ENCODE measurements around the gene TMEM190. TPM values are rescaled to one million over a fixed set of nuclear protein-coding genes. Genes with fewer than 3 reads are reported as not detected.
A peak's percentile ranks its signal among the peaks of the same experiment; 100 is the strongest.

TMEM190 gene
- total and polyA plus RNA-seq, 10 of the 15 experiments (the other 5 are each of a cell fraction or from before 2014, with no cell fraction given), result not detected

DNA sequence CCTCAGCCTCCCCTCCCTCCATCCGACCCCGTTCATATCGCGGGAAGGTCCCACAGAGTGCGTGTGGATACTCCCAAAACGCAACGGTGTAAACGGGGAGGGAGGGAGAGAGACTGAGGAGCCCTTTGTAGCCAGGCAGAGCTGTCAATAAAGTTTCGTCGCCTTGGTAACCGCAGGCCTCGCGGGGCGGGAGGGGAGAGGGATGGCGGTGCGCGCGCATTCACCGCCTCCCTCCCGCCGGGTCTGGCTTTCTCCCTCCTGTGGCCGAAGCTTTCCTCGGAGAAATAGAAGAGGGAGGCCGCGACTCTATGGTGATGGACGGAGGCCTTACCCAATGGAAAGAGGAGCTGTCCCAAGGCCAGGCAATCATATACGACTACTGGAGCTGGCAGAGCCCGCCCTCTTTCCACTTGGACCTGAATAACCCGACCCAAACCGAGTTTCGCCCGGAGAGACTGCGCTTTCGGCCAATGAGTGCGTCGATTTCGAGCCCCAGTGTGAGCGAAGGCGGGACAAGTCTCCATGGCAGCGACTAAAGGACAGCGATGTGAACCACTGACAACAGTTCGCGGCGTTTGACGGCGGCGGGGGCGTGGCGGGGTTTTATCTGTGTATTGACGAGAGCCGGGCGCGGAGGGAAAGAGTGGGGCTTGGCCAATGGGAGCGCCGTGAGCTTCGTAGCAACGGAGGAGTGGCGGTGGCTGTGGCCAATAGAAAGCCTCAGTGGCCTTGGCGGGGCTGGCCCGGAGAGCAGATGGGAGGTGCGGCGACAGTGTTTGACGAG, 37.3 kb upstream of the TMEM190 start, which contains the start of gene KMT5C (continued):
- TF ChIP-seq, protein P1, sequence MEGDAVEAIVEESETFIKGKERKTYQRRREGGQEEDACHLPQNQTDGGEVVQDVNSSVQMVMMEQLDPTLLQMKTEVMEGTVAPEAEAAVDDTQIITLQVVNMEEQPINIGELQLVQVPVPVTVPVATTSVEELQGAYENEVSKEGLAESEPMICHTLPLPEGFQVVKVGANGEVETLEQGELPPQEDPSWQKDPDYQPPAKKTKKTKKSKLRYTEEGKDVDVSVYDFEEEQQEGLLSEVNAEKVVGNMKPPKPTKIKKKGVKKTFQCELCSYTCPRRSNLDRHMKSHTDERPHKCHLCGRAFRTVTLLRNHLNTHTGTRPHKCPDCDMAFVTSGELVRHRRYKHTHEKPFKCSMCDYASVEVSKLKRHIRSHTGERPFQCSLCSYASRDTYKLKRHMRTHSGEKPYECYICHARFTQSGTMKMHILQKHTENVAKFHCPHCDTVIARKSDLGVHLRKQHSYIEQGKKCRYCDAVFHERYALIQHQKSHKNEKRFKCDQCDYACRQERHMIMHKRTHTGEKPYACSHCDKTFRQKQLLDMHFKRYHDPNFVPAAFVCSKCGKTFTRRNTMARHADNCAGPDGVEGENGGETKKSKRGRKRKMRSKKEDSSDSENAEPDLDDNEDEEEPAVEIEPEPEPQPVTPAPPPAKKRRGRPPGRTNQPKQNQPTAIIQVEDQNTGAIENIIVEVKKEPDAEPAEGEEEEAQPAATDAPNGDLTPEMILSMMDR (IDR thresholded peaks at IDR 0.05 in 2 of 3, conservative IDR thresholded peaks at IDR 0.05 in 1 of 3; ENCODE audit: control insufficient read depth in 2 of 3, extremely low read depth in 1 of 3, insufficient read depth in 1 of 3, low read depth in 3 of 3, low read length in 3 of 3), result peak; percentile 11 to 19 (median 14); a peak in 3 of 6 replicates
- TF ChIP-seq POLR2A (IDR thresholded peaks at IDR 0.05; ENCODE audit: low read depth, low read length) (0 out of 2 replicates have a peak, but pooled peaks have one; percentile 13), CBX5 (IDR thresholded peaks at IDR 0.05; ENCODE audit: low read depth) (no peak), ZNF207 (IDR thresholded peaks at IDR 0.05; ENCODE audit: borderline replicate concordance) (0 out of 2 replicates have a peak, but pooled peaks have one; percentile 52), SIN3A (IDR thresholded peaks at IDR 0.05; ENCODE audit: low read depth, low read length) (peak; percentile 53; the same call in 1 of the 2 replicates), KLF5 (IDR thresholded peaks at IDR 0.05; ENCODE audit: partially characterized antibody) (peak; percentile 96)

DNA sequence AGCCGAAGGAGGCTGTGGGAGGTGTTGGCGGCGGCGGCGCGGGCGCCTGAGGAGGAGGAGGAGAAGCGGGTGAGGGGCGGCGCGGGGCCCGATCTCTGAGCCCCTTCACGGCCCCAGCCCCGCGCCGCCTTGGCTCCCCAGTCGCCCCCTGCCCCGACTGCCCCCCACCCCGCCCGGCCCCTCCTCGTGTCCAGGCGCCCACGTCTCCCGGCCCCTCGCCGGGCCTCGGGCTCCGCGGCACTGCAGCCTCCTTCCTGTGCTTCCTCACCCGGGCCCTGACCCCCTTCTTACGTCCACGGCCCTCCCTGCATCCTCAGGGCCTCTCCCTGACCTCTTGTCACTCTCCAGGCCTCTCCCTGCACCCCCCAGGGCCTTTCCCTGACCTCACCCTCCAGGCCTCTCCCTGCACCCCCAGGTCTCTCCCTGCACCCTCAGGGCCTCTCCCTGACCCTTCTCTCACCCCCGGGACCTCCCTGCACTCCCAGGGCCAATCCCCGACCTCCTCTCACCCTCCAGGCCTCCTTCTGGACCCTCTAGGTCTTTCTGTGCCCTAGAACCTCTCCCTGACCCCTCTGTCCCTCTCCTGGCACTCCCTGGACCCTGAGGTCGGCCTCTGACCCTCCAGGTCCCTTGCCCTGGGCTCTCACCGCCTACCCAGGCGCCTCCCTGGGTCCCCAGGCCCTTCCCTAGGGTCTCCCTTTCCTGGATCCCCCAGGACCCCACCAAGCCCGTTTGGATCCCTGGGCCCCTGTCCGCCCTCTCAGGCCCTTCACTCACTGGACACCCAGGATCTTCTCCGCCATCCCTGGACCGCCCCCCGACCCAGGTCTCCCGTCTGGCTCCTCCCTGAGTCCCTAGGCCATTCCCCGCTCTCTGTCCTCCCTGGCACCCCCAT, 36.5 kb upstream of the TMEM190 start:
- in situ Hi-C loops (cut with MboI), result no loop called here
- TF ChIP-seq HDAC6 (IDR thresholded peaks at IDR 0.05; ENCODE audit: unreplicated experiment) (no peak), HDAC2 (IDR thresholded peaks at IDR 0.05) (no peak), CBFB (IDR thresholded peaks at IDR 0.05; ENCODE audit: low read depth) (no peak), ETV6 (conservative IDR thresholded peaks at IDR 0.05 in 1 of 2, IDR thresholded peaks at IDR 0.05 in 1 of 2; ENCODE audit: borderline replicate concordance in 1 of 2, low read depth in 1 of 2) (no peak), JUND (IDR thresholded peaks at IDR 0.05; ENCODE audit: low read depth, low read length) (0 out of 2 replicates have a peak, but pooled peaks have one; percentile 16), POLR2A (IDR thresholded peaks at IDR 0.05; ENCODE audit: low read depth, low read length) (peak; percentile 75), NR2C1 (IDR thresholded peaks at IDR 0.05) (no peak), FOXM1 (IDR thresholded peaks at IDR 0.05; ENCODE audit: low read depth, low read length) (no peak), NR2F1 (conservative IDR thresholded peaks at IDR 0.05) (peak; percentile 74), BACH1 (IDR thresholded peaks at IDR 0.05; ENCODE audit: borderline replicate concordance) (peak; percentile 42; the same call in 1 of the 2 replicates)
- TF ChIP-seq, protein P2, sequence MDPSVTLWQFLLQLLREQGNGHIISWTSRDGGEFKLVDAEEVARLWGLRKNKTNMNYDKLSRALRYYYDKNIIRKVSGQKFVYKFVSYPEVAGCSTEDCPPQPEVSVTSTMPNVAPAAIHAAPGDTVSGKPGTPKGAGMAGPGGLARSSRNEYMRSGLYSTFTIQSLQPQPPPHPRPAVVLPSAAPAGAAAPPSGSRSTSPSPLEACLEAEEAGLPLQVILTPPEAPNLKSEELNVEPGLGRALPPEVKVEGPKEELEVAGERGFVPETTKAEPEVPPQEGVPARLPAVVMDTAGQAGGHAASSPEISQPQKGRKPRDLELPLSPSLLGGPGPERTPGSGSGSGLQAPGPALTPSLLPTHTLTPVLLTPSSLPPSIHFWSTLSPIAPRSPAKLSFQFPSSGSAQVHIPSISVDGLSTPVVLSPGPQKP (IDR thresholded peaks at IDR 0.05; ENCODE audit: low read depth, low read length), result no peak
- H3K9me3 ChIP-seq (replicated peaks; ENCODE audit: control insufficient read depth, insufficient read depth, low read length), result no peaks in the 10 kb centered on the region
- FAIRE-seq, result no peak
- ATAC-seq, result peak; percentile 3
- peaks cover 7% of the 10 kb centered on the region for H3K79me2 ChIP-seq (ENCODE audit: control insufficient read depth, insufficient read depth, low read length)
- CTCF ChIA-PET, result interaction anchor here (0.6 to 1.8 kb wide), 16 partner anchors 11 to 266 kb away, joined by 3 to 32 read pairs (median 4); partner anchors contain the start of genes HSPBP1, TMEM238 and ZNF628
- H3K27me3 ChIP-seq (replicated peaks in 1 of 2; ENCODE audit: control insufficient read depth in 2 of 2, insufficient read depth in 2 of 2, low read length in 1 of 2), result no peaks in the 10 kb centered on the region; a peak in 1 of 4 replicates
- WGBS (ENCODE audit: insufficient coverage, insufficient replicate concordance, low lambda C conversion rate, missing lambda C conversion rate), result 9% methylated on average over 22 of the region's 44 CpGs
- RAD21 ChIA-PET (ENCODE audit: unreplicated experiment), result interaction anchor here (0.7 to 2.1 kb wide), 12 partner anchors 15 to 284 kb away, joined by 3 to 20 read pairs (median 6); partner anchors contain the start of genes HSPBP1, PPP6R1, TMEM150B and TMEM238
- H2AFZ ChIP-seq (ENCODE audit: control insufficient read depth, low read depth, low read length), result peak overlapping the region; percentile 29; the same call in 1 of the 2 replicates
- POLR2A ChIA-PET, result interaction anchor here (0.5 to 2.1 kb wide), 24 partner anchors 8 to 1203 kb away, joined by 3 to 27 read pairs (median 4); partner anchors contain the start of genes CNOT3, HSPBP1, ISOC2 and PPP6R1
- H3K36me3 ChIP-seq (ENCODE audit: control insufficient read depth in 2 of 2, insufficient read depth in 2 of 2, low read length in 1 of 2), result no peaks in the 10 kb centered on the region
- H3K4me2 ChIP-seq (ENCODE audit: control insufficient read depth, insufficient read depth), result peak overlapping the region; percentile 99
- SMC1A ChIA-PET (ENCODE audit: uncharacterized antibody, unreplicated experiment), result interaction anchor here (0.8 to 3.3 kb wide), 7 partner anchors 12 to 89 kb away, joined by 3 to 16 read pairs (median 7); partner anchors contain the start of genes HSPBP1, PPP6R1 and TMEM238
- no peaks in the 10 kb centered on the region for H4K20me1 ChIP-seq (ENCODE audit: control insufficient read depth, insufficient read depth)
- peak overlapping the region; percentile 93 for H3K9ac ChIP-seq (ENCODE audit: control insufficient read depth, insufficient read depth, low read length)
- DNase-seq (ENCODE audit: low read depth, low spot score), result no peak
- H3K27ac ChIP-seq (ENCODE audit: control insufficient read depth, insufficient read depth), result peak overlapping the region; percentile 84
- intact Hi-C loops (cut with micrococcal nuclease; ENCODE audit: unreplicated experiment), result loop anchor here (1.0 kb wide), 1 partner anchor 265 kb away; the partner anchor contains the start of gene ZNF865
- H3K4me1 ChIP-seq (ENCODE audit: control insufficient read depth, insufficient read depth, low read length), result peaks cover 10% of the 10 kb centered on the region
- H3K4me3 ChIP-seq, result peak overlapping the region; percentile 85
- BruUV-seq (replicated peaks), result no TSS peak

All from GM12878 (cell line).